WTC11 (cell line): ENCODE results near the gene PARVG. TPM values are rescaled to one million over a fixed set of nuclear protein-coding genes. Genes with fewer than 3 reads are reported as not detected.

Source experiments
- ATAC-seq: fragments of 200-7000 bp; cut with Tn5 transposase; 2 replicates; pipeline ENCODE4 v1.10.0; 2021; ENCODE audit warnings: mild to moderate bottlenecking, moderate library complexity
- CTCF ChIA-PET: fragments of 300-600 bp; sonication (Branson Sonifier 250); formaldehyde crosslinking; loops from one replicate; lab custom pipeline; 2021; ENCODE audit warnings: antibody characterized with exemption; lab: Charles Lee
- POLR2A ChIA-PET: fragments of 350-600 bp; sonication (Branson Sonifier 250); formaldehyde crosslinking; loops from one replicate; lab custom pipeline; 2021; ENCODE audit warnings: antibody characterized with exemption; lab: Charles Lee
- DNase-seq: peaks from one replicate; pipeline ENCODE4 v3.0.0; 2021; ENCODE audit warnings: low spot score
- H3K27ac Mint-ChIP-seq: 2 replicates; pipeline ENCODE4 v1.8.0; 2021; ENCODE audit warnings: mixed read lengths
- H3K27me3 Mint-ChIP-seq: 2 replicates; pipeline ENCODE4 v1.8.0; 2021; ENCODE audit warnings: low read depth, mild to moderate bottlenecking, moderate library complexity, mixed read lengths
- H3K36me3 Mint-ChIP-seq: 2 replicates; pipeline ENCODE4 v1.8.0; 2021; ENCODE audit warnings: mixed read lengths
- H3K4me1 Mint-ChIP-seq: 2 replicates; pipeline ENCODE4 v1.8.0; 2022; ENCODE audit warnings: mixed read lengths
- H3K4me3 Mint-ChIP-seq: 2 replicates; pipeline ENCODE4 v1.8.0; 2021; ENCODE audit warnings: mild to moderate bottlenecking, moderate library complexity, mixed read lengths
- H3K9me3 Mint-ChIP-seq: 2 replicates; pipeline ENCODE4 v1.8.0; 2021; ENCODE audit warnings: mixed read lengths
- CREB1 ChIP-seq: sonication (generic); formaldehyde crosslinking; IDR thresholded peaks from 2 replicates; pipeline ENCODE4 v1.8.0; 2023; ENCODE audit warnings: mild to moderate bottlenecking, missing genetic modification reagents
- CREM ChIP-seq: sonication (generic); formaldehyde crosslinking; IDR thresholded peaks from 2 replicates; pipeline ENCODE4 v1.8.1; 2022; ENCODE audit warnings: mild to moderate bottlenecking, missing genetic modification reagents, moderate library complexity
- ELF4 ChIP-seq: sonication (generic); formaldehyde crosslinking; IDR thresholded peaks from 2 replicates; pipeline ENCODE4 v1.8.1; 2022; ENCODE audit warnings: low read depth, mild to moderate bottlenecking, moderate library complexity, missing genetic modification reagents
- FOXP1 ChIP-seq: sonication (generic); formaldehyde crosslinking; IDR thresholded peaks from 2 replicates; pipeline ENCODE4 v1.8.0; 2022; ENCODE audit warnings: missing genetic modification reagents, mild to moderate bottlenecking, moderate library complexity, borderline replicate concordance
- GRHL2 ChIP-seq: fragments of 250-450 bp; sonication (Bioruptor Pico); IDR thresholded peaks from 2 replicates; pipeline ENCODE4 v1.8.0; 2022; ENCODE audit warnings: mild to moderate bottlenecking, moderate library complexity; ENCODE audit not compliant: insufficient replicate concordance, severe bottlenecking
- HMGA2 ChIP-seq: fragments of 250-450 bp; sonication (Bioruptor Pico); IDR thresholded peaks from 2 replicates; pipeline ENCODE4 v1.4.0; 2021; ENCODE audit warnings: mild to moderate bottlenecking, moderate library complexity
- JAZF1 ChIP-seq: fragments of 250-450 bp; sonication (Bioruptor Pico); IDR thresholded peaks from 2 replicates; pipeline ENCODE4 v1.9.0; 2021; ENCODE audit warnings: moderate library complexity, mild to moderate bottlenecking, inconsistent platforms
- NR2C2 ChIP-seq: sonication (generic); formaldehyde crosslinking; IDR thresholded peaks from 2 replicates; pipeline ENCODE4 v1.8.0; 2022; ENCODE audit warnings: mild to moderate bottlenecking, missing genetic modification reagents
- NR3C1 ChIP-seq: sonication (generic); formaldehyde crosslinking; conservative IDR thresholded peaks from 2 replicates; pipeline ENCODE4 v1.8.1; 2023; ENCODE audit warnings: low read depth, mild to moderate bottlenecking, missing genetic modification reagents
- SOX15 ChIP-seq: fragments of 250-450 bp; sonication (Bioruptor Pico); IDR thresholded peaks from 2 replicates; pipeline ENCODE4 v1.9.0; 2021; ENCODE audit warnings: mild to moderate bottlenecking
- SP1 ChIP-seq: sonication (generic); formaldehyde crosslinking; conservative IDR thresholded peaks from 2 replicates; pipeline ENCODE4 v1.8.1; 2022; ENCODE audit warnings: missing genetic modification reagents
- TEAD4 ChIP-seq: sonication (generic); formaldehyde crosslinking; IDR thresholded peaks from 2 replicates; pipeline ENCODE4 v1.8.0; 2022; ENCODE audit warnings: mild to moderate bottlenecking, missing genetic modification reagents
- TP53 ChIP-seq: sonication (generic); formaldehyde crosslinking; IDR thresholded peaks from 2 replicates; pipeline ENCODE4 v1.8.1; 2023; ENCODE audit warnings: mild to moderate bottlenecking, missing genetic modification reagents
- ZNF317 ChIP-seq: sonication (generic); formaldehyde crosslinking; IDR thresholded peaks from 2 replicates; pipeline ENCODE4 v1.8.1; 2023; ENCODE audit warnings: low read depth, mild to moderate bottlenecking, moderate library complexity, missing genetic modification reagents, borderline replicate concordance
- ZNF416 ChIP-seq: fragments of 250-450 bp; sonication (Bioruptor Pico); IDR thresholded peaks from 2 replicates; pipeline ENCODE4 v1.9.0; 2021; ENCODE audit warnings: mild to moderate bottlenecking, inconsistent platforms
- total RNA-seq: library from RNA; stranded (reverse); gene quantifications from 3 replicates; pipeline ENCODE4 v1.2.3, GENCODE V29; 2021
- TF ChIP-seq, protein P1 (sequence below): sonication (generic); formaldehyde crosslinking; IDR thresholded peaks from 2 replicates; pipeline ENCODE4 v1.8.0; 2023; ENCODE audit warnings: missing genetic modification reagents, mild to moderate bottlenecking, borderline replicate concordance
- TF ChIP-seq, protein P2 (sequence below): sonication (generic); formaldehyde crosslinking; IDR thresholded peaks from 2 replicates; pipeline ENCODE4 v1.8.1; 2023; ENCODE audit warnings: mild to moderate bottlenecking, moderate library complexity, missing genetic modification reagents
- TF ChIP-seq, protein P3 (sequence below): fragments of 250-450 bp; sonication (Bioruptor Pico); IDR thresholded peaks from 2 replicates; pipeline ENCODE4 v1.9.0; 2021; ENCODE audit warnings: mild to moderate bottlenecking
- TF ChIP-seq, protein P4 (sequence below): sonication (generic); formaldehyde crosslinking; IDR thresholded peaks from 2 replicates; pipeline ENCODE4 v1.8.0; 2022; ENCODE audit warnings: mild to moderate bottlenecking, missing genetic modification reagents
- TF ChIP-seq, protein P5 (sequence below): sonication (generic); formaldehyde crosslinking; IDR thresholded peaks from 2 replicates; pipeline ENCODE4 v1.8.0; 2022; ENCODE audit warnings: mild to moderate bottlenecking, missing genetic modification reagents
- TF ChIP-seq, protein P6 (sequence below): sonication (generic); formaldehyde crosslinking; IDR thresholded peaks from 2 replicates; pipeline ENCODE4 v1.8.1; 2022; ENCODE audit warnings: missing genetic modification reagents, borderline replicate concordance
- TF ChIP-seq, protein P7 (sequence below): fragments of 250-450 bp; sonication (Bioruptor Pico); IDR thresholded peaks from 2 replicates; pipeline ENCODE4 v1.9.0; 2021; ENCODE audit warnings: mild to moderate bottlenecking
- TF ChIP-seq, protein P8 (sequence below): sonication (generic); formaldehyde crosslinking; IDR thresholded peaks from 2 replicates; pipeline ENCODE4 v1.8.0; 2023; ENCODE audit warnings: missing genetic modification reagents

The PARVG gene
- total RNA-seq, 1 experiment from 2014 or later, result 0.94 TPM

DNA sequence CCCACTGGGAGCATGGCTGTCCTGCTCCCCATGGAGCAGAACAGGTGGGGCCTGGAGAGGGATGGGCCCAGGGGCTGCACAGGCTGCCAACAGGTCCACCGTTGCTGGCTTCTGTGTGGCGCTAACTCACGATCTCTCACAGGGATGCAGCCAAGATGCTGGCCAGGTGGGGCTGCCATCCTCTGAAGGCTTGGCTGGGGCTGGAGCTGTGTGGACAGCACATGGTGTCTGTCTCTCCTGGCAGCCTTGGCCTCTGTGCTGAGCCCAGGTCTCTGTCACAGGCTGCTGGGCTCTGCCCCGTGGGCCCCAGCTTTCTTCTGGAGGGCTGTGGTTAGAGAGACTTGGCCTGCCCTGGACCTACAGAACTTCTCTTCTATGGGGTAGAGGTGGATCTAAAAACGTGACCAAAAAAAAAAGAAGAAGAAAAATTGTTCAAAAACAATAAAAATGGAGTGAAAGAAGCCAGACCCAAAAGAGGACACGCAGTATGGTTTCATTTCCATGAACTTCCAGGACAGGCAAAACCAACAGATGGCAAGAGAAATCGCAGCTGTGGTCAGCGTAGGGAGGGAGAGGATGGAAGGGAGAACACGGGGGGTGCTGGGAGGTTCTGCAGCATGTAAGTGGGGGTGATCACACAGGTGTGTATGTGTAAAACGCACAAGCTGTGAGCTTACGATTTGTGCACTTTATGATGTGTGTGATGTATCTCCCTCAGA is 12.2 kb downstream of the PARVG start:
- no peak for ATAC-seq
- CTCF ChIA-PET, result interaction anchor here (1.0 kb wide), 1 partner anchor 310 kb away, joined by 3 read pairs; no protein-coding TSS in a partner anchor
- POLR2A ChIA-PET, result no interaction called here
- peaks cover 11% of the 10 kb centered on the region for H3K9me3 Mint-ChIP-seq
- peaks cover 8% of the 10 kb centered on the region; the same call in 1 of the 2 replicates for H3K4me1 Mint-ChIP-seq
- H3K4me3 Mint-ChIP-seq, result no peak overlapping the region
- no peaks in the 10 kb centered on the region for H3K27me3 Mint-ChIP-seq
- no peak overlapping the region for H3K27ac Mint-ChIP-seq
- no peaks in the 10 kb centered on the region for H3K36me3 Mint-ChIP-seq
- DNase-seq, result no peak
- TF ChIP-seq CREM (no peak), NR3C1 (no peak), ZNF317 (no peak), SP1 (CRISPR knock-in tag) (no peak), GRHL2 (CRISPR knock-in tag) (no peak), ELF4 (no peak), FOXP1 (no peak)
- TF ChIP-seq, protein P1, sequence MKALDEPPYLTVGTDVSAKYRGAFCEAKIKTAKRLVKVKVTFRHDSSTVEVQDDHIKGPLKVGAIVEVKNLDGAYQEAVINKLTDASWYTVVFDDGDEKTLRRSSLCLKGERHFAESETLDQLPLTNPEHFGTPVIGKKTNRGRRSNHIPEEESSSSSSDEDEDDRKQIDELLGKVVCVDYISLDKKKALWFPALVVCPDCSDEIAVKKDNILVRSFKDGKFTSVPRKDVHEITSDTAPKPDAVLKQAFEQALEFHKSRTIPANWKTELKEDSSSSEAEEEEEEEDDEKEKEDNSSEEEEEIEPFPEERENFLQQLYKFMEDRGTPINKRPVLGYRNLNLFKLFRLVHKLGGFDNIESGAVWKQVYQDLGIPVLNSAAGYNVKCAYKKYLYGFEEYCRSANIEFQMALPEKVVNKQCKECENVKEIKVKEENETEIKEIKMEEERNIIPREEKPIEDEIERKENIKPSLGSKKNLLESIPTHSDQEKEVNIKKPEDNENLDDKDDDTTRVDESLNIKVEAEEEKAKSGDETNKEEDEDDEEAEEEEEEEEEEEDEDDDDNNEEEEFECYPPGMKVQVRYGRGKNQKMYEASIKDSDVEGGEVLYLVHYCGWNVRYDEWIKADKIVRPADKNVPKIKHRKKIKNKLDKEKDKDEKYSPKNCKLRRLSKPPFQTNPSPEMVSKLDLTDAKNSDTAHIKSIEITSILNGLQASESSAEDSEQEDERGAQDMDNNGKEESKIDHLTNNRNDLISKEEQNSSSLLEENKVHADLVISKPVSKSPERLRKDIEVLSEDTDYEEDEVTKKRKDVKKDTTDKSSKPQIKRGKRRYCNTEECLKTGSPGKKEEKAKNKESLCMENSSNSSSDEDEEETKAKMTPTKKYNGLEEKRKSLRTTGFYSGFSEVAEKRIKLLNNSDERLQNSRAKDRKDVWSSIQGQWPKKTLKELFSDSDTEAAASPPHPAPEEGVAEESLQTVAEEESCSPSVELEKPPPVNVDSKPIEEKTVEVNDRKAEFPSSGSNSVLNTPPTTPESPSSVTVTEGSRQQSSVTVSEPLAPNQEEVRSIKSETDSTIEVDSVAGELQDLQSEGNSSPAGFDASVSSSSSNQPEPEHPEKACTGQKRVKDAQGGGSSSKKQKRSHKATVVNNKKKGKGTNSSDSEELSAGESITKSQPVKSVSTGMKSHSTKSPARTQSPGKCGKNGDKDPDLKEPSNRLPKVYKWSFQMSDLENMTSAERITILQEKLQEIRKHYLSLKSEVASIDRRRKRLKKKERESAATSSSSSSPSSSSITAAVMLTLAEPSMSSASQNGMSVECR, result no peak
- TF ChIP-seq, protein P2, sequence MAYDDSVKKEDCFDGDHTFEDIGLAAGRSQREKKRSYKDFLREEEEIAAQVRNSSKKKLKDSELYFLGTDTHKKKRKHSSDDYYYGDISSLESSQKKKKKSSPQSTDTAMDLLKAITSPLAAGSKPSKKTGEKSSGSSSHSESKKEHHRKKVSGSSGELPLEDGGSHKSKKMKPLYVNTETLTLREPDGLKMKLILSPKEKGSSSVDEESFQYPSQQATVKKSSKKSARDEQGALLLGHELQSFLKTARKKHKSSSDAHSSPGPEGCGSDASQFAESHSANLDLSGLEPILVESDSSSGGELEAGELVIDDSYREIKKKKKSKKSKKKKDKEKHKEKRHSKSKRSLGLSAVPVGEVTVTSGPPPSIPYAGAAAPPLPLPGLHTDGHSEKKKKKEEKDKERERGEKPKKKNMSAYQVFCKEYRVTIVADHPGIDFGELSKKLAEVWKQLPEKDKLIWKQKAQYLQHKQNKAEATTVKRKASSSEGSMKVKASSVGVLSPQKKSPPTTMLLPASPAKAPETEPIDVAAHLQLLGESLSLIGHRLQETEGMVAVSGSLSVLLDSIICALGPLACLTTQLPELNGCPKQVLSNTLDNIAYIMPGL (CRISPR knock-in tag), result no peak
- TF ChIP-seq, protein P3, sequence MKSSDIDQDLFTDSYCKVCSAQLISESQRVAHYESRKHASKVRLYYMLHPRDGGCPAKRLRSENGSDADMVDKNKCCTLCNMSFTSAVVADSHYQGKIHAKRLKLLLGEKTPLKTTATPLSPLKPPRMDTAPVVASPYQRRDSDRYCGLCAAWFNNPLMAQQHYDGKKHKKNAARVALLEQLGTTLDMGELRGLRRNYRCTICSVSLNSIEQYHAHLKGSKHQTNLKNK, result no peak

DNA sequence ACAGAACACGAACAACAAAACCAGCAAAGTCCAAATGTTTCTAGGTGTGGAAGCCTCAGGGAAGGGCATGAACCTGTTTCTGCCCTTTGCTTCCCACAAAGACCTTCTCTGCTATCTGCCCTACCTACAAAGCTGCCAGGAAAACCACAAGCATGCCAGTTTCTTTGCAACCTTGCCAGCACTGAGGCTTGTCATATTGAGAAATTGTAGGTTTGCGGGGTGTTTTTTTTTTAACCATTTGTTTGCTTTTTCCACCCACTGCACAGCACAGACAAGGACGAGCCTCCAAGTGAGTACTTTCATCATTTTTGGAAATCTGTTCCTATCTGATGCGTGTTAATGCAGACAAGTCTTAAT is 12.8 kb downstream of the PARVG start:
- peaks cover 8% of the 10 kb centered on the region; the same call in 1 of the 2 replicates for H3K4me1 Mint-ChIP-seq
- ATAC-seq, result no peak
- DNase-seq, result no peak
- no peaks in the 10 kb centered on the region for H3K36me3 Mint-ChIP-seq
- H3K27me3 Mint-ChIP-seq, result no peaks in the 10 kb centered on the region
- H3K27ac Mint-ChIP-seq, result no peak overlapping the region
- POLR2A ChIA-PET, result no interaction called here
- H3K9me3 Mint-ChIP-seq, result peaks cover 11% of the 10 kb centered on the region
- H3K4me3 Mint-ChIP-seq, result no peak overlapping the region
- CTCF ChIA-PET, result no interaction called here
- TF ChIP-seq, protein P4, sequence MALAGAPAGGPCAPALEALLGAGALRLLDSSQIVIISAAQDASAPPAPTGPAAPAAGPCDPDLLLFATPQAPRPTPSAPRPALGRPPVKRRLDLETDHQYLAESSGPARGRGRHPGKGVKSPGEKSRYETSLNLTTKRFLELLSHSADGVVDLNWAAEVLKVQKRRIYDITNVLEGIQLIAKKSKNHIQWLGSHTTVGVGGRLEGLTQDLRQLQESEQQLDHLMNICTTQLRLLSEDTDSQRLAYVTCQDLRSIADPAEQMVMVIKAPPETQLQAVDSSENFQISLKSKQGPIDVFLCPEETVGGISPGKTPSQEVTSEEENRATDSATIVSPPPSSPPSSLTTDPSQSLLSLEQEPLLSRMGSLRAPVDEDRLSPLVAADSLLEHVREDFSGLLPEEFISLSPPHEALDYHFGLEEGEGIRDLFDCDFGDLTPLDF (CRISPR knock-in tag), result no peak
- TF ChIP-seq TEAD4, result no peak
- no peak for TF ChIP-seq ZNF416 (CRISPR knock-in tag)
- TF ChIP-seq, protein P5, sequence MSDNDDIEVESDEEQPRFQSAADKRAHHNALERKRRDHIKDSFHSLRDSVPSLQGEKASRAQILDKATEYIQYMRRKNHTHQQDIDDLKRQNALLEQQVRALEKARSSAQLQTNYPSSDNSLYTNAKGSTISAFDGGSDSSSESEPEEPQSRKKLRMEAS (CRISPR knock-in tag), result no peak
- TF ChIP-seq CREB1, result no peak
- no peak for TF ChIP-seq TP53 (CRISPR knock-in tag)
- no peak for TF ChIP-seq SP1 (CRISPR knock-in tag)
- no peak for TF ChIP-seq NR2C2
- TF ChIP-seq, protein P6, sequence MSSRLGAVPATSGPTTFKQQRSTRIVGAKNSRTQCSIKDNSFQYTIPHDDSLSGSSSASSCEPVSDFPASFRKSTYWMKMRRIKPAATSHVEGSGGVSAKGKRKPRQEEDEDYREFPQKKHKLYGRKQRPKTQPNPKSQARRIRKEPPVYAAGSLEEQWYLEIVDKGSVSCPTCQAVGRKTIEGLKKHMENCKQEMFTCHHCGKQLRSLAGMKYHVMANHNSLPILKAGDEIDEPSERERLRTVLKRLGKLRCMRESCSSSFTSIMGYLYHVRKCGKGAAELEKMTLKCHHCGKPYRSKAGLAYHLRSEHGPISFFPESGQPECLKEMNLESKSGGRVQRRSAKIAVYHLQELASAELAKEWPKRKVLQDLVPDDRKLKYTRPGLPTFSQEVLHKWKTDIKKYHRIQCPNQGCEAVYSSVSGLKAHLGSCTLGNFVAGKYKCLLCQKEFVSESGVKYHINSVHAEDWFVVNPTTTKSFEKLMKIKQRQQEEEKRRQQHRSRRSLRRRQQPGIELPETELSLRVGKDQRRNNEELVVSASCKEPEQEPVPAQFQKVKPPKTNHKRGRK (CRISPR knock-in tag), result no peak
- TF ChIP-seq SOX15, result no peak
- no peak for TF ChIP-seq JAZF1 (CRISPR knock-in tag)
- no peak for TF ChIP-seq HMGA2
- TF ChIP-seq, protein P7, sequence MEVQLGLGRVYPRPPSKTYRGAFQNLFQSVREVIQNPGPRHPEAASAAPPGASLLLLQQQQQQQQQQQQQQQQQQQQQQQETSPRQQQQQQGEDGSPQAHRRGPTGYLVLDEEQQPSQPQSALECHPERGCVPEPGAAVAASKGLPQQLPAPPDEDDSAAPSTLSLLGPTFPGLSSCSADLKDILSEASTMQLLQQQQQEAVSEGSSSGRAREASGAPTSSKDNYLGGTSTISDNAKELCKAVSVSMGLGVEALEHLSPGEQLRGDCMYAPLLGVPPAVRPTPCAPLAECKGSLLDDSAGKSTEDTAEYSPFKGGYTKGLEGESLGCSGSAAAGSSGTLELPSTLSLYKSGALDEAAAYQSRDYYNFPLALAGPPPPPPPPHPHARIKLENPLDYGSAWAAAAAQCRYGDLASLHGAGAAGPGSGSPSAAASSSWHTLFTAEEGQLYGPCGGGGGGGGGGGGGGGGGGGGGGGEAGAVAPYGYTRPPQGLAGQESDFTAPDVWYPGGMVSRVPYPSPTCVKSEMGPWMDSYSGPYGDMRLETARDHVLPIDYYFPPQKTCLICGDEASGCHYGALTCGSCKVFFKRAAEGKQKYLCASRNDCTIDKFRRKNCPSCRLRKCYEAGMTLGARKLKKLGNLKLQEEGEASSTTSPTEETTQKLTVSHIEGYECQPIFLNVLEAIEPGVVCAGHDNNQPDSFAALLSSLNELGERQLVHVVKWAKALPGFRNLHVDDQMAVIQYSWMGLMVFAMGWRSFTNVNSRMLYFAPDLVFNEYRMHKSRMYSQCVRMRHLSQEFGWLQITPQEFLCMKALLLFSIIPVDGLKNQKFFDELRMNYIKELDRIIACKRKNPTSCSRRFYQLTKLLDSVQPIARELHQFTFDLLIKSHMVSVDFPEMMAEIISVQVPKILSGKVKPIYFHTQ (CRISPR knock-in tag), result no peak
- TF ChIP-seq, protein P8, sequence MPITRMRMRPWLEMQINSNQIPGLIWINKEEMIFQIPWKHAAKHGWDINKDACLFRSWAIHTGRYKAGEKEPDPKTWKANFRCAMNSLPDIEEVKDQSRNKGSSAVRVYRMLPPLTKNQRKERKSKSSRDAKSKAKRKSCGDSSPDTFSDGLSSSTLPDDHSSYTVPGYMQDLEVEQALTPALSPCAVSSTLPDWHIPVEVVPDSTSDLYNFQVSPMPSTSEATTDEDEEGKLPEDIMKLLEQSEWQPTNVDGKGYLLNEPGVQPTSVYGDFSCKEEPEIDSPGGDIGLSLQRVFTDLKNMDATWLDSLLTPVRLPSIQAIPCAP (CRISPR knock-in tag), result no peak
